NCI-H69 (cell line): ENCODE measurements around the gene CHMP6.

Experiments
- DNase-seq: peaks from one replicate; lab custom pipeline; 2025; lab: John Stamatoyannopoulos, UW

The CHMP6 gene

GRCh38 chr17:80956321-80957190 is 35.1 kb upstream of the CHMP6 start:
- DNase-seq: no peak

GRCh38 chr17:80957461-80957941 is 34.1 kb upstream of the CHMP6 start:
- DNase-seq: no peak

- no peak for DNase-seq
Observed at GRCh38 chr17:80959330-80960036, 32.2 kb upstream of the CHMP6 start.

- DNase-seq: no peak
Observed at GRCh38 chr17:80960037-80960796, 31.4 kb upstream of the CHMP6 start.

GRCh38 chr17:80960797-80961452 is 30.7 kb upstream of the CHMP6 start:
- DNase-seq: no peak

- peak; percentile 53 for DNase-seq
Observed at GRCh38 chr17:80961541-80962330, 29.9 kb upstream of the CHMP6 start.

- no peak for DNase-seq
Observed at GRCh38 chr17:80962356-80963329, 29.0 kb upstream of the CHMP6 start.

GRCh38 chr17:80963812-80964543 is 27.7 kb upstream of the CHMP6 start:
- DNase-seq: no peak

GRCh38 chr17:80964544-80964856 is 27.1 kb upstream of the CHMP6 start:
- DNase-seq: no peak

- DNase-seq: no peak
Observed at GRCh38 chr17:80964859-80965580, 26.6 kb upstream of the CHMP6 start.

- DNase-seq: no peak
Observed at GRCh38 chr17:80965606-80966005, 26.0 kb upstream of the CHMP6 start.

GRCh38 chr17:80967404-80967872 is 24.2 kb upstream of the CHMP6 start:
- no peak for DNase-seq

GRCh38 chr17:80968602-80969029 is 23.0 kb upstream of the CHMP6 start:
- peak; percentile 94 for DNase-seq

- DNase-seq: no peak
Observed at GRCh38 chr17:80969030-80969673, 22.5 kb upstream of the CHMP6 start.

GRCh38 chr17:80969674-80970043 is 22.0 kb upstream of the CHMP6 start:
- no peak for DNase-seq

- DNase-seq: peak; percentile 60
Observed at GRCh38 chr17:80970044-80970761, 21.4 kb upstream of the CHMP6 start.
